ENCODE measurements around the gene NELL1. TPM values are rescaled to one million over a fixed set of nuclear protein-coding genes. Genes with fewer than 3 reads are reported as not detected.

The NELL1 gene
- total and polyA plus RNA-seq, 2 experiments from 2014 or later = 8.9 to 20.1 TPM

GRCh38 chr11:21615955-21616371 lies 946.6 kb downstream of the NELL1 start:
- Histone ChIP-seq H3K4me3 (no peak overlapping the region), H3K4me2 (no peak overlapping the region), H3K27me3 (no peaks in the 10 kb centered on the region), H2AFZ (no peak overlapping the region), H3K36me3 (replicated peaks; ENCODE audit: insufficient read depth, low read depth) (no peaks in the 10 kb centered on the region), H3K9me3 (ENCODE audit: low read depth) (no peaks in the 10 kb centered on the region), H4K20me1 (ENCODE audit: insufficient read depth, poor library complexity, severe bottlenecking) (no peaks in the 10 kb centered on the region), H3K4me1 (ENCODE audit: insufficient read depth) (no peaks in the 10 kb centered on the region), H3K27ac (no peak overlapping the region), H3K79me2 (no peaks in the 10 kb centered on the region), H3K9me2 (replicated peaks; ENCODE audit: insufficient read depth) (no peaks in the 10 kb centered on the region)
- WGBS (ENCODE audit: low lambda C conversion rate, missing lambda C conversion rate) = 80% methylated on average over 3 of the region's 3 CpGs
- TF ChIP-seq CTCF (IDR thresholded peaks at IDR 0.05; ENCODE audit: poor library complexity) (no peak), EZH2phosphoT487 (IDR thresholded peaks at IDR 0.05; ENCODE audit: low read depth, severe bottlenecking, unreplicated experiment) (no peak), EZH2 (IDR thresholded peaks at IDR 0.05; ENCODE audit: borderline replicate concordance) (no peak)
- DNase-seq (ENCODE audit: low spot score) = no peak

- Histone ChIP-seq H3K4me1 (ENCODE audit: insufficient read depth) (no peaks in the 10 kb centered on the region), H3K4me2 (no peak overlapping the region), H3K4me3 (no peak overlapping the region), H2AFZ (no peak overlapping the region), H3K79me2 (no peaks in the 10 kb centered on the region), H3K27ac (no peak overlapping the region), H4K20me1 (ENCODE audit: insufficient read depth, poor library complexity, severe bottlenecking) (no peaks in the 10 kb centered on the region), H3K9me2 (replicated peaks; ENCODE audit: insufficient read depth) (no peaks in the 10 kb centered on the region), H3K36me3 (replicated peaks; ENCODE audit: insufficient read depth, low read depth) (no peaks in the 10 kb centered on the region), H3K9me3 (ENCODE audit: low read depth) (no peaks in the 10 kb centered on the region), H3K27me3 (no peaks in the 10 kb centered on the region)
- TF ChIP-seq EZH2 (IDR thresholded peaks at IDR 0.05; ENCODE audit: borderline replicate concordance) (no peak), EZH2phosphoT487 (IDR thresholded peaks at IDR 0.05; ENCODE audit: low read depth, severe bottlenecking, unreplicated experiment) (no peak), CTCF (IDR thresholded peaks at IDR 0.05; ENCODE audit: poor library complexity) (no peak)
- WGBS (ENCODE audit: low lambda C conversion rate, missing lambda C conversion rate) = 100% methylated on average over 1 of the region's 1 CpG
- DNase-seq (ENCODE audit: low spot score) = no peak
Measured at GRCh38 chr11:21622566-21622965, 953.2 kb downstream of the NELL1 start.

- Histone ChIP-seq H3K9me2 (replicated peaks; ENCODE audit: insufficient read depth) (no peaks in the 10 kb centered on the region), H3K27ac (no peak overlapping the region), H3K36me3 (replicated peaks; ENCODE audit: insufficient read depth, low read depth) (no peaks in the 10 kb centered on the region), H2AFZ (no peak overlapping the region), H3K9me3 (ENCODE audit: low read depth) (no peaks in the 10 kb centered on the region), H4K20me1 (ENCODE audit: insufficient read depth, poor library complexity, severe bottlenecking) (no peaks in the 10 kb centered on the region), H3K4me2 (no peak overlapping the region), H3K27me3 (no peaks in the 10 kb centered on the region), H3K79me2 (no peaks in the 10 kb centered on the region), H3K4me3 (no peak overlapping the region), H3K4me1 (ENCODE audit: insufficient read depth) (no peaks in the 10 kb centered on the region)
- TF ChIP-seq EZH2phosphoT487 (IDR thresholded peaks at IDR 0.05; ENCODE audit: low read depth, severe bottlenecking, unreplicated experiment) = no peak
- no peak for TF ChIP-seq EZH2 (IDR thresholded peaks at IDR 0.05; ENCODE audit: borderline replicate concordance)
- TF ChIP-seq CTCF (IDR thresholded peaks at IDR 0.05; ENCODE audit: poor library complexity) = no peak
- WGBS (ENCODE audit: low lambda C conversion rate, missing lambda C conversion rate) = 78% methylated on average over 3 of the region's 3 CpGs
- no peak for DNase-seq (ENCODE audit: low spot score)
Measured at GRCh38 chr11:21622995-21623394, 953.6 kb downstream of the NELL1 start.

Small RNA genes lying within 50 kb of the gene (small RNA-seq; reads per million reads assigned to genes)
- gene RNA5SP336 (228 reads per million, percentile 98 among the genes with 10 or more reads in this experiment), gene RNA5SP337 (not detected)

Other genes starting within 250 kb of the NELL1 start
- gene SLC6A5, start 70.0 kb upstream of the NELL1 start, total RNA-seq = 0.03 TPM in 1 of 2 replicates, not detected in the other
- gene SLC6A5, start 70.0 kb upstream of the NELL1 start, polyA plus RNA-seq = not detected in 2 replicates

Measured in hepatocyte (in vitro differentiated cells).